ENCODE data around the gene CHORDC1. TPM values are rescaled to one million over a fixed set of nuclear protein-coding genes. Genes with fewer than 3 reads are reported as not detected.

Gene CHORDC1
- 57.2 TPM for polyA plus RNA-seq (2013, experiment 1 of 4)
- polyA plus RNA-seq (2013, experiment 2 of 4), result 45.8 TPM
- polyA plus RNA-seq (2013, experiment 3 of 4), result 38.1 TPM
- polyA plus RNA-seq (2013, experiment 4 of 4), result 41.8 TPM

- 1% methylated on average over 71 of the region's 71 CpGs for WGBS, 2 experiments
- peaks cover 6% of the 10 kb centered on the region for H3K4me1 ChIP-seq (ENCODE audit: control insufficient read depth, insufficient read depth, low read length)
- H3K9me3 ChIP-seq (ENCODE audit: control insufficient read depth, low read length), result no peaks in the 10 kb centered on the region
- peak within 1 kb of the TSS; percentile 78 for H3K27ac ChIP-seq (ENCODE audit: insufficient read depth, low read depth, low read length, poor library complexity, severe bottlenecking)
- peak within 1 kb of the TSS; percentile 78 for H3K4me3 ChIP-seq (ENCODE audit: insufficient read depth, low read depth, low read length)
- H3K27me3 ChIP-seq (ENCODE audit: control insufficient read depth, insufficient read depth, low read length, poor library complexity, severe bottlenecking), result no peaks in the 10 kb centered on the region
- H3K36me3 ChIP-seq (ENCODE audit: control insufficient read depth, insufficient read depth, low read length), result no peaks in the 10 kb centered on the region
These were observed at the start of gene CHORDC1 for GRCh38 chr11:90222459-90223247. CHORDC1 (minus strand) TSS chr11:90223049; CDS start chr11:90222954, 95 bp downstream.

DNA sequence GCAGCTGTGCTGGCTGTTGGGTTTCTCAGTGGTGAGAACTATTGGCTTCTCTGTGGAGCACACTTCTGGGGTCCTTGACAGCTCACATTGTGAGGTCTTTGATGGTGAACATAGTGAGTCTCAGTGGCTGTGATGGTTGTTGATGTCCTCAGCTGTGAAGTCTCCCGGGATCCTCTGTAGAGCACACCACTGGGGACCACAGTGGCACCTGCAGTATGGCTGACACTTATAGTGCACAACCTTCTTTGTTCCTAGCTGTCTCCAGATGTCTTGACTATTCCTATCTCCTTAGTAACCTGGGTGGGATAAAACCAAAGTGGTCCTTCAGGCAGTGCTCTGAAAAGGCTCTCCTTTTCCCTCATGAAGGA is 34.3 kb upstream of the CHORDC1 start:
- H3K27me3 ChIP-seq (ENCODE audit: control insufficient read depth, insufficient read depth, low read length, poor library complexity, severe bottlenecking), result no peaks in the 10 kb centered on the region
- no peak overlapping the region for H3K27ac ChIP-seq (ENCODE audit: insufficient read depth, low read depth, low read length, poor library complexity, severe bottlenecking)
- H3K36me3 ChIP-seq (ENCODE audit: control insufficient read depth, insufficient read depth, low read length), result no peaks in the 10 kb centered on the region
- H3K9me3 ChIP-seq (ENCODE audit: control insufficient read depth, low read length), result no peaks in the 10 kb centered on the region
- 92 to 100% methylated on average over 1 of the region's 1 CpG for WGBS, 2 experiments
- no peak overlapping the region for H3K4me3 ChIP-seq (ENCODE audit: insufficient read depth, low read depth, low read length)
- H3K4me1 ChIP-seq (ENCODE audit: control insufficient read depth, insufficient read depth, low read length), result no peaks in the 10 kb centered on the region

GRCh38 chr11:90256404-90257157 is 33.7 kb upstream of the CHORDC1 start:
- no peaks in the 10 kb centered on the region for H3K9me3 ChIP-seq (ENCODE audit: control insufficient read depth, low read length)
- WGBS, 2 experiments, result 83 to 84% methylated on average over 8 of the region's 8 CpGs

DNA sequence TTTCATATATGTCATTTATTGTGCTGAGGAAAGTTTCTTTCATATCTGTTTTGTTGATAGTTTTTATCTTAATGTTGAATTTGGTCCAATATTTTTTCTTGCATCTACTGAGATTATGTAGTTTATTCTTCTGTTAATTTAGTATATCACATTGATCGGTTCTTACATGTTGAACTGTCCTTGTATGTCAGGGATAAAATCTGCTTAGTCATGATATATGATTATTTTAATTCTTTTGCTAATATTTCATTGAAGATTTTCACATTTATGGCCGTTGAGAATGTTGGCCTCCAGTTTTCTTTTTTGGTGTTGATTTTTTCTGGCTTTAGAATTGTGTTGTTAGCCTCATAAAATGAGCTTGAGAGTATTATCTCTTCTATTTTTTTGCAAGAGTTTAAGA is 31.2 kb upstream of the CHORDC1 start:
- Histone ChIP-seq H3K9me3 (ENCODE audit: control insufficient read depth, low read length) (no peaks in the 10 kb centered on the region), H3K4me1 (ENCODE audit: control insufficient read depth, insufficient read depth, low read length) (no peaks in the 10 kb centered on the region), H3K27ac (ENCODE audit: insufficient read depth, low read depth, low read length, poor library complexity, severe bottlenecking) (no peak overlapping the region), H3K27me3 (ENCODE audit: control insufficient read depth, insufficient read depth, low read length, poor library complexity, severe bottlenecking) (no peaks in the 10 kb centered on the region), H3K4me3 (ENCODE audit: insufficient read depth, low read depth, low read length) (no peak overlapping the region), H3K36me3 (ENCODE audit: control insufficient read depth, insufficient read depth, low read length) (no peaks in the 10 kb centered on the region)
- WGBS, 2 experiments, result 86 to 92% methylated on average over 1 to 2 of the region's 2 CpGs

More at GRCh38 chr11:90256404-90257157, 33.7 kb upstream of the CHORDC1 start:
- H3K27me3 ChIP-seq (ENCODE audit: control insufficient read depth, insufficient read depth, low read length, poor library complexity, severe bottlenecking), result no peaks in the 10 kb centered on the region
- no peak overlapping the region for H3K4me3 ChIP-seq (ENCODE audit: insufficient read depth, low read depth, low read length)
- no peaks in the 10 kb centered on the region for H3K4me1 ChIP-seq (ENCODE audit: control insufficient read depth, insufficient read depth, low read length)
- no peaks in the 10 kb centered on the region for H3K36me3 ChIP-seq (ENCODE audit: control insufficient read depth, insufficient read depth, low read length)
- H3K27ac ChIP-seq (ENCODE audit: insufficient read depth, low read depth, low read length, poor library complexity, severe bottlenecking), result no peak overlapping the region

DNA sequence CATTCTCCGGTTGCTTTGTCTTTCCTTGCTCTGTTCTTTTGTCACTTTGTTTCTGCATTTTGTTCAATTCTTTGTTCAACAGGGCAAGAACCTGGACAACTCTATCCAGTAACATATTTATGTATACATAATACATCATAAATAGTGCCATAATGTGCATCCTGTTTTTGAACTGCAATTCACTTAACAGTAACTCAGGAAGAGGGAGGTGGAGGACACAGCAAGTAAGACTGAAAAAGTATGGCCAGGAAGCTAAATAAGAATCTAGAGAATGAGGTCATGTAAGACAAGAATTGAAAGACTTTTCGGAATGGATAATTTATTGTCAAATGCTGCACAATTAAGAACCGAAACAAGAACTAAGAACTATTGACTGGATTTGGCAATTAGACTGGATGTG is 29.2 kb upstream of the CHORDC1 start:
- Histone ChIP-seq H3K27ac (ENCODE audit: insufficient read depth, low read depth, low read length, poor library complexity, severe bottlenecking) (no peak overlapping the region), H3K9me3 (ENCODE audit: control insufficient read depth, low read length) (no peaks in the 10 kb centered on the region), H3K4me3 (ENCODE audit: insufficient read depth, low read depth, low read length) (no peak overlapping the region), H3K27me3 (ENCODE audit: control insufficient read depth, insufficient read depth, low read length, poor library complexity, severe bottlenecking) (no peaks in the 10 kb centered on the region), H3K4me1 (ENCODE audit: control insufficient read depth, insufficient read depth, low read length) (no peaks in the 10 kb centered on the region), H3K36me3 (ENCODE audit: control insufficient read depth, insufficient read depth, low read length) (no peaks in the 10 kb centered on the region)
- WGBS, 2 experiments, result 90 to 96% methylated on average over 3 of the region's 3 CpGs

DNA sequence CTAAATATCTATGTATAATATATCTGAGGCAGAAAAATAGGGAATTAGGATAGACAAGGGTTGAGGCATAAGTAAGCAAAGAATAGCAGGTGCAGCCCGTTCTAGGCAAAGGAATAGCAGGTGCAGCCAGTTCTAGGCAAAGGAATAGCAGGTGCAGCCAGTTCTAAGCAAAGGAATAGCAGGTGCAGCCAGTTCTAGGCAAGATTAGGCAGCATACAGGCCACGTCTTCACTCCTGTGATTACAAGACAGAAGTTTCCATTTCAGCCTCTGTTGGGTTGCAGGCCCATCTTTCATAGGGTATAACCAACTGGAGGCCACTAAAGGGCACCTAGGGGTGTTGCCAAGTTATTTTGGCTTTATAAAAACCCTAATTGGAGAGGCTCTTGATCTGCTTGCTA is 28.8 kb upstream of the CHORDC1 start:
- H3K4me1 ChIP-seq (ENCODE audit: control insufficient read depth, insufficient read depth, low read length), result no peaks in the 10 kb centered on the region
- H3K9me3 ChIP-seq (ENCODE audit: control insufficient read depth, low read length), result no peaks in the 10 kb centered on the region
- 91 to 93% methylated on average over 2 of the region's 2 CpGs for WGBS, 2 experiments

DNA sequence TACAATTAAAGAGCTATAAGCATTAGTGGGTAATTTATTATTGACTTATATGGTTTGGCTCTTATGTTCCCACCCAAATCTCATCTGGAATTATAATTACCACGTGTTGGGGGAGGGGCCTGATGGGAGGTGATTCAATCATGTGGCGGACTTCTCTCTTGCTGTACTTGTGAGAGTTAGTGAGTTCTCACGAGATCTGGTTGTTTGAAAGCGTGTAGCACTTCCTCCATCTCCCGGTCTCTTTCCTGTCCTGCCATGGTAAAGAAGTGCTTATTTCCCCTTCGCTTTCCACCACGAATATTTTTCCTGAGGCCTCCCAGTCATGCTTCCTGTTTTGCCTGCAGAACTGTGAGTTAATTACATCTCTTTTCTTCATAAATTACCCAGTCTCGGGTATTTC is 28.1 kb upstream of the CHORDC1 start:
- no peaks in the 10 kb centered on the region for H3K36me3 ChIP-seq (ENCODE audit: control insufficient read depth, insufficient read depth, low read length)
- H3K9me3 ChIP-seq (ENCODE audit: control insufficient read depth, low read length), result no peaks in the 10 kb centered on the region
- H3K27me3 ChIP-seq (ENCODE audit: control insufficient read depth, insufficient read depth, low read length, poor library complexity, severe bottlenecking), result no peaks in the 10 kb centered on the region
- no peaks in the 10 kb centered on the region for H3K4me1 ChIP-seq (ENCODE audit: control insufficient read depth, insufficient read depth, low read length)
- whole genome bisulfite sequencing, 2 experiments, result 87 to 93% methylated on average over 7 of the region's 8 CpGs
- no peak overlapping the region for H3K4me3 ChIP-seq (ENCODE audit: insufficient read depth, low read depth, low read length)
- no peak overlapping the region for H3K27ac ChIP-seq (ENCODE audit: insufficient read depth, low read depth, low read length, poor library complexity, severe bottlenecking)

More for the DNA sequence above, 28.8 kb upstream of the CHORDC1 start:
- Histone ChIP-seq H3K36me3 (ENCODE audit: control insufficient read depth, insufficient read depth, low read length) (no peaks in the 10 kb centered on the region), H3K27ac (ENCODE audit: insufficient read depth, low read depth, low read length, poor library complexity, severe bottlenecking) (no peak overlapping the region), H3K27me3 (ENCODE audit: control insufficient read depth, insufficient read depth, low read length, poor library complexity, severe bottlenecking) (no peaks in the 10 kb centered on the region), H3K4me3 (ENCODE audit: insufficient read depth, low read depth, low read length) (no peak overlapping the region)

DNA sequence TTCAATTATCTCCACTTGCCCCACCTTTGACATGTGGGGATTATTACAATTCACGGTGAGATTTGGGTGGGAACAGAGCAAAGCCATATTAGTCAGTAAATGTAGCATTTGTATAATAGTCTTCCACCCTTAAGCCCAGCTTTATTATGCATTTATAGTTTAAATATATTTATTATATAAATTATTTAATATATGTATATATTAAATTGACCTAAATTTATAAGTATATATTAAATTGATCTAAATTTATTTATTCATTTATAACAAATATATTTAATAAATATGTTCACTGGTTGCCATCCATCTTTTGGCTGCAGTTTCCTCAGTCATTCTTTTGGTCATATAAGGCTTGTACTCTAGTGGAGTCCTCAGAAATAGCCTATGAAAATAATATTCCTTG is 23.6 kb upstream of the CHORDC1 start:
- Histone ChIP-seq H3K4me3 (ENCODE audit: insufficient read depth, low read depth, low read length) (no peak overlapping the region), H3K36me3 (ENCODE audit: control insufficient read depth, insufficient read depth, low read length) (no peaks in the 10 kb centered on the region), H3K9me3 (ENCODE audit: control insufficient read depth, low read length) (no peaks in the 10 kb centered on the region), H3K27ac (ENCODE audit: insufficient read depth, low read depth, low read length, poor library complexity, severe bottlenecking) (no peak overlapping the region), H3K27me3 (ENCODE audit: control insufficient read depth, insufficient read depth, low read length, poor library complexity, severe bottlenecking) (no peaks in the 10 kb centered on the region), H3K4me1 (ENCODE audit: control insufficient read depth, insufficient read depth, low read length) (no peaks in the 10 kb centered on the region)
- WGBS, 2 experiments, result 100% methylated on average over 1 of the region's 1 CpG; no CpG with 5 or more reads in 1 of the 2 experiments

- Histone ChIP-seq H3K9me3 (ENCODE audit: control insufficient read depth, low read length) (no peaks in the 10 kb centered on the region), H3K4me3 (ENCODE audit: insufficient read depth, low read depth, low read length) (no peak overlapping the region), H3K27ac (ENCODE audit: insufficient read depth, low read depth, low read length, poor library complexity, severe bottlenecking) (no peak overlapping the region), H3K27me3 (ENCODE audit: control insufficient read depth, insufficient read depth, low read length, poor library complexity, severe bottlenecking) (no peaks in the 10 kb centered on the region), H3K4me1 (ENCODE audit: control insufficient read depth, insufficient read depth, low read length) (no peaks in the 10 kb centered on the region), H3K36me3 (ENCODE audit: control insufficient read depth, insufficient read depth, low read length) (no peaks in the 10 kb centered on the region)
- no CpG with 5 or more reads among the region's 1 CpG for WGBS, 2 experiments
These were observed 20.7 kb upstream of the CHORDC1 start for GRCh38 chr11:90243534-90243933.

GRCh38 chr11:90242894-90243416 is 20.1 kb upstream of the CHORDC1 start:
- Histone ChIP-seq H3K4me1 (ENCODE audit: control insufficient read depth, insufficient read depth, low read length) (no peaks in the 10 kb centered on the region), H3K27me3 (ENCODE audit: control insufficient read depth, insufficient read depth, low read length, poor library complexity, severe bottlenecking) (no peaks in the 10 kb centered on the region), H3K9me3 (ENCODE audit: control insufficient read depth, low read length) (no peaks in the 10 kb centered on the region), H3K27ac (ENCODE audit: insufficient read depth, low read depth, low read length, poor library complexity, severe bottlenecking) (no peak overlapping the region), H3K36me3 (ENCODE audit: control insufficient read depth, insufficient read depth, low read length) (no peaks in the 10 kb centered on the region), H3K4me3 (ENCODE audit: insufficient read depth, low read depth, low read length) (no peak overlapping the region)
- WGBS, 2 experiments, result 74% methylated on average over 7 of the region's 7 CpGs

Data from ectodermal cell (in vitro differentiated cells).